HCT116 (cell line): ENCODE data around the gene DPF1.

Experiments used
- ATF3 ChIP-seq: IDR thresholded peaks from 2 replicates; pipeline ENCODE4 v1.6.1; 2012
- EZH2 ChIP-seq: fragments of 200-600 bp; sonication (generic); IDR thresholded peaks from 2 replicates; pipeline ENCODE4 v1.6.1; 2017; ENCODE audit warnings: antibody characterized with exemption, mixed run types
- EZH2phosphoT487 ChIP-seq: fragments of 200-600 bp; IDR thresholded peaks from 2 replicates; pipeline ENCODE4 v1.6.1; 2018; ENCODE audit warnings: antibody characterized with exemption, borderline replicate concordance
- POLR2A ChIP-seq: IDR thresholded peaks from 2 replicates; pipeline ENCODE4 v1.7.0; 2011; ENCODE audit warnings: borderline replicate concordance; ENCODE audit not compliant: insufficient read depth, insufficient read length; ENCODE audit errors: extremely low read depth
- POLR2AphosphoS5 ChIP-seq: IDR thresholded peaks from 2 replicates; pipeline ENCODE4 v1.6.1; 2011; ENCODE audit warnings: mild to moderate bottlenecking, low read depth, low read length, moderate library complexity
- RAD21 ChIP-seq: IDR thresholded peaks from 2 replicates; pipeline ENCODE4 v1.6.1; 2012; ENCODE audit warnings: low read depth, mild to moderate bottlenecking
- SIN3A ChIP-seq: IDR thresholded peaks from 2 replicates; pipeline ENCODE4 v1.6.1; 2012; ENCODE audit warnings: low read depth
- SP1 ChIP-seq: IDR thresholded peaks from 2 replicates; pipeline ENCODE4 v1.6.1; 2012; ENCODE audit warnings: low read depth
- YY1 ChIP-seq: IDR thresholded peaks from 2 replicates; pipeline ENCODE4 v1.6.1; 2011; ENCODE audit warnings: low read length, low read depth, moderate library complexity, mild to moderate bottlenecking; ENCODE audit not compliant: insufficient replicate concordance; ENCODE audit errors: extremely low read depth
- ZFX ChIP-seq: fragments of 450-650 bp; IDR thresholded peaks from 2 replicates; pipeline ENCODE4 v1.6.1; 2017
- ZNF274 ChIP-seq: fragments of 200-500 bp; sonication (Bioruptor generic); IDR thresholded peaks from 2 replicates; pipeline ENCODE4 v1.6.1; 2014; ENCODE audit warnings: mild to moderate bottlenecking, low read depth, low read length, inconsistent platforms
- TF ChIP-seq, protein P1 (sequence below), 3 experiments: fragments of 200-600 bp in 1 of 3; sonication (generic) in 1 of 3; IDR thresholded peaks in 2 of 3; conservative IDR thresholded peaks in 1 of 3; 2 replicates each; pipeline ENCODE4 v1.5.1; 2012 to 2017; ENCODE audit warnings: low read depth in 2 of 3, low read length in 2 of 3, antibody characterized with exemption in 1 of 3, borderline replicate concordance in 1 of 3, control low read depth in 1 of 3, mild to moderate bottlenecking in 1 of 3, mixed read lengths in 1 of 3, mixed run types in 1 of 3, moderate library complexity in 1 of 3; ENCODE audit not compliant: insufficient read depth in 1 of 3
- TF ChIP-seq, protein P2 (sequence below): IDR thresholded peaks from 2 replicates; pipeline ENCODE4 v1.6.1; 2012; ENCODE audit warnings: low read depth
- TF ChIP-seq, protein P3 (sequence below): IDR thresholded peaks from 2 replicates; pipeline ENCODE4 v1.6.1; 2012

DNA sequence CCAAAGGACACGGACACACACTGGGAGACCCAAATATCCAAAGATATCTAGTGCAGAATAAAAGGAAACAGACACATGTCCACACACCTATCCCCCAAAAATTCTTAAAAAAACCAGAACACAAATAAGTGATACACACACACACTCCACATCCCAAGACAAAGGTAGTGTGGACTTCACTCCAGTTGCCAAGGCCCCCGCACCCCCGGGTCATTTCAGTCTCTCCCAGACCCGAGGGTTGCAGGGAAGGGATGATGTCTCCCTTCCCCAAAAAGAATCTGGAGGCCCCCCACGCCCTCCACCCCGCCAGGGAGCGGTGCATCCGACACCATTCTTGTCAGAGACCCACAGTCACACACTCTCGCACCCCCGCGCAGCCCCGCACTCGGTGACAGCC, 407 bp downstream of the DPF1 start:
- TF ChIP-seq, protein P1, sequence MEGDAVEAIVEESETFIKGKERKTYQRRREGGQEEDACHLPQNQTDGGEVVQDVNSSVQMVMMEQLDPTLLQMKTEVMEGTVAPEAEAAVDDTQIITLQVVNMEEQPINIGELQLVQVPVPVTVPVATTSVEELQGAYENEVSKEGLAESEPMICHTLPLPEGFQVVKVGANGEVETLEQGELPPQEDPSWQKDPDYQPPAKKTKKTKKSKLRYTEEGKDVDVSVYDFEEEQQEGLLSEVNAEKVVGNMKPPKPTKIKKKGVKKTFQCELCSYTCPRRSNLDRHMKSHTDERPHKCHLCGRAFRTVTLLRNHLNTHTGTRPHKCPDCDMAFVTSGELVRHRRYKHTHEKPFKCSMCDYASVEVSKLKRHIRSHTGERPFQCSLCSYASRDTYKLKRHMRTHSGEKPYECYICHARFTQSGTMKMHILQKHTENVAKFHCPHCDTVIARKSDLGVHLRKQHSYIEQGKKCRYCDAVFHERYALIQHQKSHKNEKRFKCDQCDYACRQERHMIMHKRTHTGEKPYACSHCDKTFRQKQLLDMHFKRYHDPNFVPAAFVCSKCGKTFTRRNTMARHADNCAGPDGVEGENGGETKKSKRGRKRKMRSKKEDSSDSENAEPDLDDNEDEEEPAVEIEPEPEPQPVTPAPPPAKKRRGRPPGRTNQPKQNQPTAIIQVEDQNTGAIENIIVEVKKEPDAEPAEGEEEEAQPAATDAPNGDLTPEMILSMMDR (IDR thresholded peaks at IDR 0.05 in 2 of 3, conservative IDR thresholded peaks at IDR 0.05 in 1 of 3; ENCODE audit: borderline replicate concordance in 1 of 3, insufficient read depth in 1 of 3, low read depth in 2 of 3, low read length in 2 of 3) = no peak
- TF ChIP-seq POLR2AphosphoS5 (no peak), YY1 (no peak), POLR2A (no peak), RAD21 (no peak), SIN3A (no peak), ATF3 (no peak), SP1 (no peak), ZNF274 (no peak), EZH2 (no peak), EZH2phosphoT487 (no peak), ZFX (no peak)
- TF ChIP-seq, protein P2, sequence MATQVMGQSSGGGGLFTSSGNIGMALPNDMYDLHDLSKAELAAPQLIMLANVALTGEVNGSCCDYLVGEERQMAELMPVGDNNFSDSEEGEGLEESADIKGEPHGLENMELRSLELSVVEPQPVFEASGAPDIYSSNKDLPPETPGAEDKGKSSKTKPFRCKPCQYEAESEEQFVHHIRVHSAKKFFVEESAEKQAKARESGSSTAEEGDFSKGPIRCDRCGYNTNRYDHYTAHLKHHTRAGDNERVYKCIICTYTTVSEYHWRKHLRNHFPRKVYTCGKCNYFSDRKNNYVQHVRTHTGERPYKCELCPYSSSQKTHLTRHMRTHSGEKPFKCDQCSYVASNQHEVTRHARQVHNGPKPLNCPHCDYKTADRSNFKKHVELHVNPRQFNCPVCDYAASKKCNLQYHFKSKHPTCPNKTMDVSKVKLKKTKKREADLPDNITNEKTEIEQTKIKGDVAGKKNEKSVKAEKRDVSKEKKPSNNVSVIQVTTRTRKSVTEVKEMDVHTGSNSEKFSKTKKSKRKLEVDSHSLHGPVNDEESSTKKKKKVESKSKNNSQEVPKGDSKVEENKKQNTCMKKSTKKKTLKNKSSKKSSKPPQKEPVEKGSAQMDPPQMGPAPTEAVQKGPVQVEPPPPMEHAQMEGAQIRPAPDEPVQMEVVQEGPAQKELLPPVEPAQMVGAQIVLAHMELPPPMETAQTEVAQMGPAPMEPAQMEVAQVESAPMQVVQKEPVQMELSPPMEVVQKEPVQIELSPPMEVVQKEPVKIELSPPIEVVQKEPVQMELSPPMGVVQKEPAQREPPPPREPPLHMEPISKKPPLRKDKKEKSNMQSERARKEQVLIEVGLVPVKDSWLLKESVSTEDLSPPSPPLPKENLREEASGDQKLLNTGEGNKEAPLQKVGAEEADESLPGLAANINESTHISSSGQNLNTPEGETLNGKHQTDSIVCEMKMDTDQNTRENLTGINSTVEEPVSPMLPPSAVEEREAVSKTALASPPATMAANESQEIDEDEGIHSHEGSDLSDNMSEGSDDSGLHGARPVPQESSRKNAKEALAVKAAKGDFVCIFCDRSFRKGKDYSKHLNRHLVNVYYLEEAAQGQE = no peak
- TF ChIP-seq, protein P3, sequence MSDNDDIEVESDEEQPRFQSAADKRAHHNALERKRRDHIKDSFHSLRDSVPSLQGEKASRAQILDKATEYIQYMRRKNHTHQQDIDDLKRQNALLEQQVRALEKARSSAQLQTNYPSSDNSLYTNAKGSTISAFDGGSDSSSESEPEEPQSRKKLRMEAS = no peak
